Heart left ventricle (tissue), 16 donors: ENCODE results near the gene TTF2. TPM values are rescaled to one million over a fixed set of nuclear protein-coding genes. Genes with fewer than 3 reads are reported as not detected.

Experiments
- ATAC-seq, 4 donors: fragments of 200-7000 bp; cut with Tn5 transposase; one replicate each; pipeline ENCODE4 v1.9.1; 2020 to 2022; ENCODE audit warnings: moderate library complexity in 4 of 4, mild to moderate bottlenecking in 3 of 4, moderate number of reproducible peaks in 1 of 4
- DNase-seq, 5 donors: peaks; one replicate each; pipeline ENCODE4 v3.0.0-alpha.2; 2020
- H3K27ac ChIP-seq, 12 donors: fragments of 200-600 bp; sonication (generic) in 4 of 12; one replicate each; pipeline versions ENCODE4 v1.5.0 to v1.8.0; 2016 to 2022; ENCODE audit warnings: mild to moderate bottlenecking in 2 of 12
- H3K27me3 ChIP-seq, 9 donors: fragments of 200-600 bp; sonication (generic) in 2 of 9; one replicate each; pipeline versions ENCODE4 v1.5.1 to v1.8.0; 2016 to 2022; ENCODE audit warnings: mild to moderate bottlenecking in 3 of 9
- H3K36me3 ChIP-seq, 9 donors: fragments of 200-600 bp; sonication (generic) in 2 of 9; one replicate each; pipeline versions ENCODE4 v1.5.0 to v1.8.0; 2018 to 2022; ENCODE audit warnings: mild to moderate bottlenecking in 2 of 9
- H3K4me1 ChIP-seq, 12 donors: fragments of 200-600 bp; sonication (generic) in 4 of 12; one replicate each; pipeline versions ENCODE4 v1.5.0 to v1.8.0; 2016 to 2022; ENCODE audit warnings: mild to moderate bottlenecking in 3 of 12
- H3K4me3 ChIP-seq, 12 donors: fragments of 200-600 bp; sonication (generic) in 4 of 12; one replicate each; pipeline versions ENCODE4 v1.5.0 to v1.8.0; 2017 to 2022; ENCODE audit warnings: mild to moderate bottlenecking in 9 of 12, moderate library complexity in 4 of 12
- H3K9me3 ChIP-seq, 12 donors: fragments of 200-600 bp; sonication (generic) in 4 of 12; one replicate each; pipeline versions ENCODE4 v1.5.0 to v1.8.0; 2016 to 2022; ENCODE audit warnings: mild to moderate bottlenecking in 1 of 12
- POLR2A ChIP-seq, 2 donors: fragments of 450-650 bp; IDR thresholded peaks; one replicate each; pipeline ENCODE4 v1.6.1; 2017; ENCODE audit warnings: antibody characterized with exemption in 2 of 2, mild to moderate bottlenecking in 2 of 2, moderate library complexity in 2 of 2
- WGBS, 4 donors: extraction: QIAGEN DNeasy Blood & Tissue Kit in 2 of 4; methylation state at CpG; one replicate each; pipeline versions ENCODE4 v1.1.5 to v1.1.7; 2013 to 2018; 5-methylcytosine and 5-hydroxymethylcytosine counted together
- intact Hi-C, 10 donors: fragments of 100-400 bp; cut with DNase I; formaldehyde crosslinking; loops; one replicate each; pipeline versions ENCODE4 v1.11.1 to v1.14.2; 2022
- polyA plus RNA-seq, 2 donors: library from polyadenylated mRNA; stranded (reverse); fragments of 200-250 nt; gene quantifications; one replicate each; pipeline ENCODE4 v1.2.3, GENCODE V29; 2013
- total RNA-seq, 9 donors: library from RNA; depleted of rRNA in 2 of 9; stranded (reverse); fragments of >200 nt in 2 of 9; fragmentation: NEBNext Ultra II Directional in 3 of 9; extraction: Animal tissue kit (Norgen Biotek cat#: 25700) in 3 of 9; gene quantifications; one replicate each; pipeline versions ENCODE4 v1.1.0 to v1.2.4, GENCODE V29; 2016 to 2023
- TF ChIP-seq, protein P1 (sequence below), 12 donors: fragments of 200-600 bp; sonication (generic) in 4 of 12; IDR thresholded peaks; one replicate each; pipeline versions ENCODE4 v1.5.0 to v1.8.0; 2018 to 2022; ENCODE audit warnings: antibody characterized with exemption in 12 of 12, mild to moderate bottlenecking in 5 of 12
- donor health status: ischemic (EF 13 %, LVEDD 7.1; RV severe dilation, severe dysfunction).
- donor health status: healthy with polysubstance abuse.
- donor health status: DM: no; HTN: yes; CAD: no.
- donor health status: DM: no; HTN: no; CAD: no.
- donor health status: ischemic (EF 25% LVEDD 6.9; RV normal size, moderate dysfunction).
- donor health status: ischemic (EF 25% LVEDD 5.7; RV mildly dilated, moderate dysfunction).
- donor health status: healthy.
- donor health status: DM: yes; HTN: yes; CAD: no.
- donor health status: ischemic (EF 35%, LVEDD 5.7; RV mildly dilated, moderate dysfunction).
- donor health status: nonischemic (EF 11% LVEDD 7.7; RV severe dilation, severe dysfunction).
- donor health status: DM: yes; HTN: yes; CAD: no.
- donor health status: PGD.
- donor health status: ischemic (EF 29% LVEDD 5.4; RV normal size, mild dysfunction).
- donor health status: nonischemic (EF 23%, LVEDD 6.1; RV moderate dilation, normal function).

TTF2 gene
- total and polyA plus RNA-seq, 11 donors = 1.2 to 20.7 (median 7.7) TPM

DNA sequence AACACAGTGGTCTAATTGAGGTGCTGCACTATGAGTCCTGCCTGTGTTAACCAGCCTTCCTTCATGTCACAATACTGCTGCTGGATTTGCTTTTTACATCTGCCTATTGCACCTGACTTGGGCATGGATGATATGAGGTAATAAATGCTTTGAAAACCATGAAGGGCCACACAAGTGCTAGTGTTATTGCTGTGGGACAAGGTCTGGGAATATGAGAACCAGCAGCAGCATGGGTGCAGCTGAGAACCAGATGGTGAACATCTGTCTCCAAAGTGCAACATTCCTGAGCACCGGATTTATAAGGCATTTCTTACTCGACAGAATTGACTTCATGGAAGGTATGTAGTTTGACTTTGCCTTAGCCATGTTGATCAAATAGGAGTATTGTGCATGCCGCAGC is 44.9 kb downstream of the TTF2 start:
- DNase-seq (no peak), ATAC-seq (no peak)
- TF ChIP-seq, protein P1, sequence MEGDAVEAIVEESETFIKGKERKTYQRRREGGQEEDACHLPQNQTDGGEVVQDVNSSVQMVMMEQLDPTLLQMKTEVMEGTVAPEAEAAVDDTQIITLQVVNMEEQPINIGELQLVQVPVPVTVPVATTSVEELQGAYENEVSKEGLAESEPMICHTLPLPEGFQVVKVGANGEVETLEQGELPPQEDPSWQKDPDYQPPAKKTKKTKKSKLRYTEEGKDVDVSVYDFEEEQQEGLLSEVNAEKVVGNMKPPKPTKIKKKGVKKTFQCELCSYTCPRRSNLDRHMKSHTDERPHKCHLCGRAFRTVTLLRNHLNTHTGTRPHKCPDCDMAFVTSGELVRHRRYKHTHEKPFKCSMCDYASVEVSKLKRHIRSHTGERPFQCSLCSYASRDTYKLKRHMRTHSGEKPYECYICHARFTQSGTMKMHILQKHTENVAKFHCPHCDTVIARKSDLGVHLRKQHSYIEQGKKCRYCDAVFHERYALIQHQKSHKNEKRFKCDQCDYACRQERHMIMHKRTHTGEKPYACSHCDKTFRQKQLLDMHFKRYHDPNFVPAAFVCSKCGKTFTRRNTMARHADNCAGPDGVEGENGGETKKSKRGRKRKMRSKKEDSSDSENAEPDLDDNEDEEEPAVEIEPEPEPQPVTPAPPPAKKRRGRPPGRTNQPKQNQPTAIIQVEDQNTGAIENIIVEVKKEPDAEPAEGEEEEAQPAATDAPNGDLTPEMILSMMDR (IDR thresholded peaks at IDR 0.05) = no peak
- TF ChIP-seq POLR2A (IDR thresholded peaks at IDR 0.05) = no peak
- Histone ChIP-seq H3K9me3 (no peaks in the 10 kb centered on the region), H3K4me1 (peaks cover 0 to 3% (median 0%) of the 10 kb centered on the region in 12 donors), H3K4me3 (no peak overlapping the region), H3K36me3 (peaks cover 0 to 66% (median 34%) of the 10 kb centered on the region in 9 donors), H3K27ac (no peak overlapping the region), H3K27me3 (no peaks in the 10 kb centered on the region)
- WGBS, 4 donors = 64 to 85% (median 81%) methylated on average over 3 of the region's 3 CpGs
- intact Hi-C loops = no loop called here

DNA sequence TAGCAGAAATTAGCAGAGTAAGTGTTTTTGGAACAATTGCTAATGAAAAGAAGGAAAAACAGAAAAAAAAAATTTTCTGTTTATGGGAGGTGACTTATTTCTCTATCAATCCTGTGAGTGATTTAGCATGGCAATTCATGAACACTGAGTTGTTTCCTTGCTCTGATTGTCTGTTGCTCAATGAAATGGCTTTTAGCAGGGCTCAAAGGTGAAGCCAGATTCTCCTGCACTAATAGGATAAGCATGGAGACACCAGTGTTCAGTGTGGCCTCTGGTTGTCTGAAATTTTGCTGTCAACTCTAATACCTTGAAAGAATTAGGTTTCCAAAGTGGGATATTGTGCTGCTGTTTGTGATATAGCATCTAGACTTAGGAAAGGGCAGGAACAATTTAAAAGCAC is 45.6 kb downstream of the TTF2 start:
- peaks cover 0 to 3% (median 0%) of the 10 kb centered on the region in 12 donors for H3K4me1 ChIP-seq
- no peak for DNase-seq
- no peaks in the 10 kb centered on the region for H3K9me3 ChIP-seq
- no peak overlapping the region for H3K4me3 ChIP-seq
- no peak for ATAC-seq
- intact Hi-C loops = no loop called here
- H3K27ac ChIP-seq = no peak overlapping the region
- peaks cover 0 to 73% (median 42%) of the 10 kb centered on the region in 9 donors for H3K36me3 ChIP-seq
- TF ChIP-seq POLR2A (IDR thresholded peaks at IDR 0.05) = no peak
- TF ChIP-seq, protein P1 (IDR thresholded peaks at IDR 0.05) = no peak
- no peaks in the 10 kb centered on the region for H3K27me3 ChIP-seq

DNA sequence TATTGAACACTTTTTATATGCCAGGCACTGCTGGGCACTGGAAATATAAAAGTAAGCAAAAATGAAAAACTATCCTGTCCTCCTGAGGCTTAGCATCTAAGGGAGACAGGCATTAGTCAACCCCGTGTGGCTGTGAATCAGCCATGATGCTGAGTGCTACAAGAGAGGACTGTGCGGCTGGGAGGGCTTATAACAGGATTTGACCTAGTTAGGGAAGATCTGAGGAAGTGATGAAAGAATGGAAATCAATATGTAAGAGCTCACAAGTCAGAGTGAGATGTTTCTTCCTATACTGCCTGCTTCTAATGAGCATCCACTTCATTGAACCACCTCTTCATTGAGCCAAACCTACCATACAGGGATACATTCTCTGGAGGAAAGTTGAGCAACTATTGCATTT is 46.4 kb downstream of the TTF2 start:
- ATAC-seq (no peak), DNase-seq (no peak)
- Histone ChIP-seq H3K36me3 (peaks cover 0 to 78% (median 49%) of the 10 kb centered on the region in 9 donors), H3K9me3 (no peaks in the 10 kb centered on the region), H3K27ac (no peak overlapping the region), H3K27me3 (no peaks in the 10 kb centered on the region), H3K4me1 (peaks cover 0 to 3% (median 0%) of the 10 kb centered on the region in 12 donors), H3K4me3 (no peak overlapping the region)
- 90 to 96% (median 93%) methylated on average over 2 of the region's 2 CpGs for WGBS, 4 donors
- no peak for TF ChIP-seq POLR2A (IDR thresholded peaks at IDR 0.05)
- TF ChIP-seq, protein P1 (IDR thresholded peaks at IDR 0.05) = no peak
- intact Hi-C loops = no loop called here

DNA sequence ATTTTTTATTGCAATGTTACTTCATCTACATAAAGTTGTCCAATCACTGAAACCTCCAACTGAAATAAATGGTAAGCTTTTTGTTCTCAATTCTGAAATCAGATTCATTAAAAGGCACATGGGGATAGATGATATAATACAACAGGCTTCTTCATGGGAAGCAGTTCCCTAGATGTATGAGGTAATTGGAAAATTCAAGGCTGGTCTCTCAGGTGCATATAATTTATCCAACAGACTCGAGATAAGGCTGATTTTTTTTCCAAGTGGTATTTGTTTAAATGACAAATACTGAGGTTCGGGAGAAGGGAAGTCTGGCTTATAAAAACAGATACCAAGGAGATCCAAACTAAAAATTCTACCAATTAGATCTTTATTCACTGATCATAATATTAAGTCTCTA is 47.2 kb downstream of the TTF2 start:
- Histone ChIP-seq H3K27me3 (no peaks in the 10 kb centered on the region), H3K9me3 (no peaks in the 10 kb centered on the region), H3K36me3 (peaks cover 0 to 77% (median 40%) of the 10 kb centered on the region in 9 donors), H3K4me1 (no peaks in the 10 kb centered on the region), H3K4me3 (no peak overlapping the region), H3K27ac (no peak overlapping the region)
- ATAC-seq (no peak), DNase-seq (no peak)
- intact Hi-C loops = no loop called here
- no peak for TF ChIP-seq POLR2A (IDR thresholded peaks at IDR 0.05)
- TF ChIP-seq, protein P1 (IDR thresholded peaks at IDR 0.05) = no peak
- 88 to 90% (median 88%) methylated on average over 2 of the region's 2 CpGs for WGBS, 4 donors
